GM18907 (cell line): ENCODE data around the gene WWTR1.

Source experiments
- ATAC-seq: cut with Tn5 transposase; IDR thresholded peaks from one replicate; pipeline ENCODE4 v1.9.1; 2021; ENCODE audit warnings: mild to moderate bottlenecking, moderate library complexity; ENCODE audit not compliant: unreplicated experiment

Gene WWTR1

GRCh38 chr3:149572796-149573414, 84.9 kb downstream of the WWTR1 start:
- ATAC-seq: no peak

GRCh38 chr3:149571381-149571780, 86.4 kb downstream of the WWTR1 start:
- ATAC-seq: no peak

DNA sequence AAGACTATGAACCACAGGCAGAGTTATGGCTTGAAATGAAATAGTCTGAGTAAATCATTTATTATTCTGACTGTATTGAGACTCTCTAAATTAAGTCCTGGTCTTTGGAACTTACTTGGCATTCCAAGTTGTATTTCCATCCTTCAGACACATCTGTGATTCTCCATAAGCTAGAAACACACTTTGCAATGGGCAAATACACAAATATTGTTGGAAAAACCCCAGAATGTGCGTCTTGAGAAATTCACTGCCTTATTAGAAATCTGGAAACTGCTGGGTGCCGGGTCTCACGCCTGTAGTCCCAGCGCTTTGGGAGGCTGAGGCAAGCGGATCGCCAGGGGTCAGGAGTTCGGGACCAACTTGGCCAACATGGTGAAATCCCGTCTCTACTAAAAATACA, 87.8 kb downstream of the WWTR1 start:
- no peak for ATAC-seq

DNA sequence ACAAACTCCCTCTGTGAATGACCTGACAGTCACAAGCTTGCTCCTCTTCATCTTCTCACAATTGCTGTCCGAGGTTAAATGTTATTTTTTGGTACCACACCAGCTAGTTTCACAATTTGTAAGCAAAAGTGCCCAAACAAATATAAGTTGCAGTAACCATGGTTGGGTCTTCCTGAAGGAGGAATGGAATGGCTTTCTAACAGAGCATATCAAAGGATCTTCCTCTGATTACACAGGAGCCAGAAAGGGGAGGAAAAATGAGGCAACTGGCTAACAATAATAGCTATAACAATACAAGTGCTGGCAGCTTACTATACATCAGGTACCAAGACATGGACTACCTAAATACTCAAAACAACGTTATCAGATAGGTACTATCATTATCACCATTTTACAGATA, 90.4 kb downstream of the WWTR1 start:
- ATAC-seq: no peak

DNA sequence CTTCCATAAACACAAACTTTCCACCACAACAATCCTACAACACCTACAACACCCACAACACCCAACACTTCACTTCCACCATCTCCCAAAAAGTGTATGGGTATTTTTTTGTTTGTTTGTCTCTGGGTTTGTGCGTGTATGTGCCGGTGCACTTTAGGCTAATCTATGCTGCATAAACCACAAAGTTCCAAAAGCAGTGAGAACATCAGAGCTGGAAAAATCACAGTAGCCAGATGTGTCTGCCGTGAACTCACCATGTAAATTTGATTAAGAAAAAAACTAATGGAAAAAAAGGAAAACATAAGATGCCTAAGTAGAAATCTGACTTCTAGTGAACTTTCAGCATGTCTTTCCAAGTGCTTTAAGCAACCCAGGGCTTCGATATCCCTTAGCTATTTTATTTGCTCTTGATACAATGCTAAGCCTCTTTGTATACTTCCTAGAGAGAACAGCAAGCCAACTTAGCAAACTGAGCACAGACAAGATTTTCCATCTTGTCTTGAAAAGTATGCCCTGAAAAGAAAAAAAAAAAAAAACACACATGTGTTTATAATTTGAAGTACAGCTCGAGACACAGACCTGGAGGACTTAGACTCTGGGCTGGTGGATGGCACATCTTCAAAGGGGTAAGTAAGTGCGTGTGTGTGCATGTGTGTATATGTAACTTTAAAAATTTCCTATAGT, 91.4 kb downstream of the WWTR1 start:
- ATAC-seq: no peak

GRCh38 chr3:149564079-149564478, 93.7 kb downstream of the WWTR1 start:
- ATAC-seq: no peak

GRCh38 chr3:149563114-149563513, 94.7 kb downstream of the WWTR1 start:
- ATAC-seq: no peak

- ATAC-seq: no peak
Measured at GRCh38 chr3:149560617-149561016, 97.2 kb downstream of the WWTR1 start.

- ATAC-seq: no peak
Measured at GRCh38 chr3:149560001-149560400, 97.8 kb downstream of the WWTR1 start.

GRCh38 chr3:149559525-149559924, 98.3 kb downstream of the WWTR1 start:
- ATAC-seq: no peak

- no peak for ATAC-seq
Measured at GRCh38 chr3:149555927-149556326, 101.9 kb downstream of the WWTR1 start.

DNA sequence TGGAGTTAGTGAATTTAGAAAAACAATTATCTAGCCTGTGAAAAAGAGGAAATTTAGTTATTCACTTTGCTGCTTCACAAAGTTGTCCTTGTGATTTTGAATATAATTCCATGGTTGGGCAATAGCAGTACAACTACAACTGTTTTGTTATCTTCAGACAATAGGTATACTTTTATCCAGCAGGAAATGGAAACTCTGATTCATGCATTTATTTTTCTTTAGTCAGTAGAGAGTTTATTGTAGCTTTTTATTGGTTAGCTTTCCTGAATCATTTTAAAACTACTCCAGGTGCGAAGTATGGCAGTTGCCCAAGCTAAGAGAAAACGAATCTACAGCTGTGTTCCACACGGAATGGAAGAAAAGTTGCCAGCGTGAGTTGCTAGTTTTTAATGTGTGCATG, 103.0 kb downstream of the WWTR1 start:
- ATAC-seq: no peak

- no peak for ATAC-seq
Measured at GRCh38 chr3:149553781-149554451, 103.9 kb downstream of the WWTR1 start.

- no peak for ATAC-seq
Measured at GRCh38 chr3:149552700-149553099, 105.1 kb downstream of the WWTR1 start.

DNA sequence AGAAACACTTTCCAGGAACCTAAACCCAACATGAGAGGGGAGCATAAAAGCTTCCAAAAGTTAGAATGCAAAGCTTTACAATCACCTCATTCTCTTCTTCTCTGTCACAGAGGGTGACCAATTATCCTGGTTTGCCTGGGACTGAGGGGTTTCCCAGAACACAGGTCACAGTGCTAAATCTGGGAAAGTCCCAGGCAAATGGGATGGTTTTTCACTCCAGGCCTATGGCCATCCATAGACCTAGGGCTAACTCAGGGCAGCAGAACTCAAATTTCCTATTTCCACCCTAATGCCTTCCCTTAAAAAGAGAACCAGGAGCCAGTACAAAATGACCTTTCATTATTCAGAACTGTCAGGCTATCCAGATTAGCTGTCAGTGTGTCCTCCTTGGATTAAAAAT, 106.3 kb downstream of the WWTR1 start:
- ATAC-seq: no peak

DNA sequence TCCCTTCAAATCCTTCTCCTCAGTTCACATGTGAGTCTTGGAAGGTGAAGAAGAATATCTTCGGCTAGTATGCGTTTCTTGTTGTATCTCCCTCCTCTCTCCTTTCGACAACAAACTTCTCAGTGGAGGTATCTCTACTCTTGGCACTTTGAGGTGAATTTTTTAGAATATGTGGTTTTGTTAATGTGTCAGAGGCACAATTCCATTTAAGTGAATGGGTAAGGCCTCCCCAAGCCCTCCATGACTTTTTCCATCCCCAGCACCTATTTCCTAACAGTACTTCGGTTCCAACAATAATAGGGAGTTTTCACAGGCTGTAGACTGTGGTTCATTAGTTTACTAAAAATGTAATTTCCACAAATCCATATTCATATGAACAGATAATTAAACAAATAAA, 109.2 kb downstream of the WWTR1 start:
- ATAC-seq: no peak

- ATAC-seq: no peak
Measured at GRCh38 chr3:149547954-149548668, 109.7 kb downstream of the WWTR1 start.

GRCh38 chr3:149547413-149547812, 110.4 kb downstream of the WWTR1 start:
- no peak for ATAC-seq

DNA sequence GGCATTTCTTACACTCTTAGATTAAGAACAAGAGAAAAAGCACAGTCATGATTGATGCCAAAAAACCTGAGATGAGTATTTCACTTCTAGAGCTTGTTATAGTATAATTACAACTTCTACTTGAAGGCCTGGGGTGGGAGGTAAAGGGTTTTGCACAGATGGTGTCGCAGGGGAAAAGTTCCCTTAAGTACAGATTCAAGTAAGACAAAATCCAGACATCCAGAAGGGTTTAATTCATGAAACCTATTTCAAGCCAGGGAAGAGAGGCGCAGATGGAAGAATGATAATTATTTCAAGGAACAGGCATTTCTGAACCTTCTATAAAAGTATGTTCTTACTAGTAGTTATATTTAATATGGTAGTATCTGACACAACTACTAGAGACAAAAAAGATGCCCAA, 112.8 kb downstream of the WWTR1 start:
- no peak for ATAC-seq

- no peak for ATAC-seq
Measured at GRCh38 chr3:149542375-149543312, 115.2 kb downstream of the WWTR1 start.

DNA sequence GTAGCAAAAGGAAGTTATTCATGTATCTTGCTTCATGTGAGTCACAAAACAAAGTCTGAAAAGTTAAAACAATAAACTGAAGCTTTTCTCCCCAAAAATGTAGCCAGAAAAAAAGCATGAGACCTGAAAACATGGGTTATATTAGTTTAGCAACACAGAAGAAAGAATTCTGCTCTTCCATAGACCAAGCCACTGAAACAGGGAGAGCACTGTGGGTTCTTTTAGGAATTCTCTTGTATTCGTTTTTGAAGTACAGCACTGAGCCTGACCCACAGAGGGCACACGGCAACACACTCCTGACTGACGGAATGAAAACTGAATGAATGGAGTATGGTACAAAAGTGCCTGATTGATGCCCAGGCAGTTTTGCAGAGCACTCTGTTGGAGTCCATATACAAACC, 116.7 kb downstream of the WWTR1 start:
- ATAC-seq: no peak
